CD4-positive, alpha-beta memory T cell (primary cell): ENCODE data around the gene DLGAP4. TPM values are rescaled to one million over a fixed set of nuclear protein-coding genes. Genes with fewer than 3 reads are reported as not detected.
A peak's percentile ranks its signal among the peaks of the same experiment; 100 is the strongest.

ENCODE experiments used
- CTCF ChIA-PET: fragments of 350-600 bp; sonication (Branson Sonifier 250); formaldehyde crosslinking; loops from one replicate; lab custom pipeline; 2021; ENCODE audit warnings: inconsistent platforms; ENCODE audit not compliant: partially characterized antibody; lab: Charles Lee
- POLR2A ChIA-PET: fragments of 350-600 bp; sonication (Branson Sonifier 250); formaldehyde crosslinking; loops from one replicate; lab custom pipeline; 2021; ENCODE audit not compliant: partially characterized antibody; lab: Charles Lee
- DNase-seq, 5 donors: peaks; one replicate each; pipeline versions ENCODE4 v3.0.0 to v3.0.0-alpha.2; 2020 to 2022; ENCODE audit warnings: mixed read lengths in 1 of 5
- H3K27ac ChIP-seq: one replicate; pipeline ENCODE4 v1.7.0; 2013; ENCODE audit warnings: low read depth, low read length
- H3K27me3 ChIP-seq: 2 replicates; pipeline ENCODE4 v1.7.0; 2013; ENCODE audit warnings: mild to moderate bottlenecking, low read length, moderate library complexity; ENCODE audit not compliant: insufficient read depth
- H3K36me3 ChIP-seq: 2 replicates; pipeline ENCODE4 v1.7.0; 2013; ENCODE audit warnings: mild to moderate bottlenecking, low read length, moderate library complexity; ENCODE audit not compliant: insufficient read depth
- H3K4me1 ChIP-seq: 2 replicates; pipeline ENCODE4 v1.7.0; 2013; ENCODE audit warnings: mild to moderate bottlenecking, low read length, moderate library complexity; ENCODE audit not compliant: insufficient read depth
- H3K4me3 ChIP-seq, 2 donors: one replicate each; pipeline ENCODE4 v1.7.0; 2013; ENCODE audit warnings: low read length in 2 of 2, mild to moderate bottlenecking in 1 of 2
- H3K9me3 ChIP-seq, 2 donors: one replicate each; pipeline ENCODE4 v1.7.0; 2013; ENCODE audit warnings: low read length in 2 of 2, control low read depth in 1 of 2; ENCODE audit not compliant: control insufficient read depth in 1 of 2
- H3K27ac Mint-ChIP-seq, 7 donors: one replicate each; pipeline ENCODE4 v1.8.0; 2020 to 2021; ENCODE audit warnings: mixed read lengths in 7 of 7, mild to moderate bottlenecking in 6 of 7, inconsistent platforms in 3 of 7, moderate library complexity in 3 of 7
- H3K27me3 Mint-ChIP-seq, 2 donors: one replicate each; pipeline ENCODE4 v1.8.0; 2020 to 2021; ENCODE audit warnings: mixed read lengths in 2 of 2
- H3K36me3 Mint-ChIP-seq, 2 donors: one replicate each; pipeline ENCODE4 v1.8.0; 2020 to 2021; ENCODE audit warnings: mixed read lengths in 2 of 2, inconsistent platforms in 1 of 2, mild to moderate bottlenecking in 1 of 2
- H3K4me1 Mint-ChIP-seq, 4 donors: one replicate each; pipeline ENCODE4 v1.8.0; 2020 to 2021; ENCODE audit warnings: mixed read lengths in 4 of 4, mild to moderate bottlenecking in 1 of 4
- H3K4me3 Mint-ChIP-seq, 8 donors: one replicate each; pipeline ENCODE4 v1.8.0; 2020 to 2021; ENCODE audit warnings: mixed read lengths in 8 of 8, mild to moderate bottlenecking in 7 of 8, moderate library complexity in 6 of 8, inconsistent platforms in 3 of 8
- H3K9me3 Mint-ChIP-seq, 8 donors: one replicate each; pipeline ENCODE4 v1.8.0; 2020 to 2021; ENCODE audit warnings: mixed read lengths in 8 of 8, mild to moderate bottlenecking in 5 of 8, inconsistent platforms in 3 of 8, moderate library complexity in 1 of 8
- intact Hi-C: fragments of 100-400 bp; cut with micrococcal nuclease; formaldehyde crosslinking; loops from one replicate; pipeline ENCODE4 v1.15.1; 2023
- polyA plus RNA-seq, 2 donors: library from polyadenylated mRNA; unstranded; fragments of 300-500 nt; fragmentation: Illumina TruSeq; gene quantifications; one replicate each; pipeline ENCODE4 v1.2.3, GENCODE V29; 2021
- total RNA-seq, 2 experiments: library from RNA; stranded (reverse); gene quantifications; one replicate each; pipeline ENCODE4 v1.2.3, GENCODE V29; 2021

The DLGAP4 gene
- total and polyA plus RNA-seq, 4 experiments from 2014 or later: 13.3 to 50.2 (median 31.0) TPM

- CTCF ChIA-PET: no interaction called here
- peaks cover 9 to 25% (median 19%) of the 10 kb centered on the region in 4 donors for H3K4me1 Mint-ChIP-seq
- no peaks in the 10 kb centered on the region for H3K27me3 Mint-ChIP-seq
- no peak overlapping the region for H3K4me3 Mint-ChIP-seq
- no peak for DNase-seq
- Histone ChIP-seq H3K36me3 (peaks cover 40% of the 10 kb centered on the region), H3K27me3 (no peaks in the 10 kb centered on the region), H3K4me3 (no peak overlapping the region), H3K4me1 (peaks cover 12% of the 10 kb centered on the region), H3K27ac (no peak overlapping the region), H3K9me3 (no peaks in the 10 kb centered on the region)
- no peaks in the 10 kb centered on the region for H3K9me3 Mint-ChIP-seq
- POLR2A ChIA-PET: no interaction called here
- H3K36me3 Mint-ChIP-seq: peaks cover 35 to 42% of the 10 kb centered on the region in 2 donors
- intact Hi-C loops: no loop called here
- peak overlapping the region in 4 of 7 donors; percentile 6 to 32 (median 10) for H3K27ac Mint-ChIP-seq
Observed at GRCh38 chr20:36498386-36499179, 192.4 kb downstream of the DLGAP4 start.

- Histone ChIP-seq H3K9me3 (no peaks in the 10 kb centered on the region), H3K4me3 (no peak overlapping the region), H3K27ac (no peak overlapping the region), H3K27me3 (no peaks in the 10 kb centered on the region), H3K4me1 (peaks cover 7% of the 10 kb centered on the region), H3K36me3 (peaks cover 40% of the 10 kb centered on the region)
- peak overlapping the region in 2 of 7 donors; percentile 32 to 77 for H3K27ac Mint-ChIP-seq
- peaks cover 37 to 45% of the 10 kb centered on the region in 2 donors for H3K36me3 Mint-ChIP-seq
- POLR2A ChIA-PET: no interaction called here
- no peak for DNase-seq
- CTCF ChIA-PET: no interaction called here
- intact Hi-C loops: no loop called here
- H3K9me3 Mint-ChIP-seq: no peaks in the 10 kb centered on the region
- H3K4me1 Mint-ChIP-seq: peaks cover 9 to 20% (median 15%) of the 10 kb centered on the region in 4 donors
- H3K4me3 Mint-ChIP-seq: no peak overlapping the region
- H3K27me3 Mint-ChIP-seq: no peaks in the 10 kb centered on the region
Observed at GRCh38 chr20:36499211-36499610, 193.1 kb downstream of the DLGAP4 start.

- peaks cover 7% of the 10 kb centered on the region for H3K4me1 ChIP-seq
- CTCF ChIA-PET: interaction anchor here (0.9 to 1.4 kb wide), 4 partner anchors 8 to 297 kb away, joined by 3 to 5 read pairs (median 4); no protein-coding TSS in a partner anchor
- Mint-ChIP-seq H3K4me1 (peaks cover 4 to 15% (median 11%) of the 10 kb centered on the region in 4 donors), H3K27me3 (no peaks in the 10 kb centered on the region), H3K4me3 (no peak overlapping the region), H3K9me3 (no peaks in the 10 kb centered on the region), H3K36me3 (peaks cover 42 to 50% of the 10 kb centered on the region in 2 donors), H3K27ac (peak overlapping the region in 1 of 7 donors; percentile 64)
- no peak overlapping the region for H3K4me3 ChIP-seq
- peaks cover 40% of the 10 kb centered on the region for H3K36me3 ChIP-seq
- no peak for DNase-seq
- no peak overlapping the region for H3K27ac ChIP-seq
- H3K9me3 ChIP-seq: no peaks in the 10 kb centered on the region
- H3K27me3 ChIP-seq: no peaks in the 10 kb centered on the region
- intact Hi-C loops: no loop called here
- POLR2A ChIA-PET: interaction anchor here (0.8 to 2.5 kb wide), 2 partner anchors 8 to 105 kb away, joined by 3 to 8 read pairs; partner anchors contain the start of gene RAB5IF
Observed at GRCh38 chr20:36499723-36500501, 193.8 kb downstream of the DLGAP4 start.

GRCh38 chr20:36501367-36502006 lies 195.3 kb downstream of the DLGAP4 start:
- Histone ChIP-seq H3K4me3 (no peak overlapping the region), H3K27ac (no peak overlapping the region), H3K27me3 (no peaks in the 10 kb centered on the region), H3K9me3 (no peaks in the 10 kb centered on the region), H3K4me1 (peaks cover 7% of the 10 kb centered on the region), H3K36me3 (peaks cover 37% of the 10 kb centered on the region)
- no peaks in the 10 kb centered on the region for H3K9me3 Mint-ChIP-seq
- H3K4me1 Mint-ChIP-seq: peaks cover 3 to 16% (median 9%) of the 10 kb centered on the region in 4 donors
- ChIA-PET POLR2A (interaction anchor here (2.5 kb wide), 1 partner anchor 9 kb away, joined by 8 read pairs; no protein-coding TSS in a partner anchor), CTCF (interaction anchor here (0.6 to 1.4 kb wide), 6 partner anchors 25 to 299 kb away, joined by 3 to 4 read pairs (median 3); no protein-coding TSS in a partner anchor)
- H3K4me3 Mint-ChIP-seq: no peak overlapping the region
- H3K36me3 Mint-ChIP-seq: peaks cover 37 to 51% of the 10 kb centered on the region in 2 donors
- DNase-seq: no peak
- peak overlapping the region in 6 of 7 donors; percentile 35 to 85 (median 52) for H3K27ac Mint-ChIP-seq
- H3K27me3 Mint-ChIP-seq: no peaks in the 10 kb centered on the region
- intact Hi-C loops: no loop called here

- H3K36me3 ChIP-seq: peaks cover 19% of the 10 kb centered on the region
- Mint-ChIP-seq H3K36me3 (peaks cover 32 to 48% of the 10 kb centered on the region in 2 donors), H3K9me3 (no peaks in the 10 kb centered on the region), H3K27me3 (no peaks in the 10 kb centered on the region), H3K4me3 (no peak overlapping the region), H3K27ac (peak overlapping the region in 1 of 7 donors; percentile 35), H3K4me1 (peaks cover 6 to 18% (median 10%) of the 10 kb centered on the region in 4 donors)
- intact Hi-C loops: no loop called here
- CTCF ChIA-PET: no interaction called here
- H3K4me1 ChIP-seq: peaks cover 7% of the 10 kb centered on the region
- no peak for DNase-seq
- POLR2A ChIA-PET: no interaction called here
- H3K4me3 ChIP-seq: no peak overlapping the region
- no peak overlapping the region for H3K27ac ChIP-seq
- H3K9me3 ChIP-seq: no peaks in the 10 kb centered on the region
- H3K27me3 ChIP-seq: no peaks in the 10 kb centered on the region
Observed at GRCh38 chr20:36504295-36504694, 198.2 kb downstream of the DLGAP4 start.

- Histone ChIP-seq H3K9me3 (no peaks in the 10 kb centered on the region), H3K27ac (no peak overlapping the region), H3K4me1 (peaks cover 5% of the 10 kb centered on the region), H3K36me3 (peaks cover 10% of the 10 kb centered on the region), H3K4me3 (no peak overlapping the region), H3K27me3 (no peaks in the 10 kb centered on the region)
- H3K9me3 Mint-ChIP-seq: no peaks in the 10 kb centered on the region
- intact Hi-C loops: loop anchor here (1.0 kb wide), 1 partner anchor 99 kb away; the partner anchor contains the start of gene RAB5IF
- no peaks in the 10 kb centered on the region for H3K27me3 Mint-ChIP-seq
- DNase-seq: peak in 4 of 5 donors; percentile 11 to 33 (median 15)
- H3K4me1 Mint-ChIP-seq: peaks cover 5 to 14% (median 9%) of the 10 kb centered on the region in 4 donors
- H3K27ac Mint-ChIP-seq: peak overlapping the region in 2 of 7 donors; percentile 29 to 48
- peaks cover 26 to 40% of the 10 kb centered on the region in 2 donors for H3K36me3 Mint-ChIP-seq
- ChIA-PET CTCF (interaction anchor here (1.1 to 1.5 kb wide), 2 partner anchors 14 to 16 kb away, joined by 3 to 4 read pairs; no protein-coding TSS in a partner anchor), POLR2A (interaction anchor here (1.7 kb wide), 1 partner anchor 13 kb away, joined by 4 read pairs; no protein-coding TSS in a partner anchor)
- no peak overlapping the region for H3K4me3 Mint-ChIP-seq
Observed at GRCh38 chr20:36506253-36506652, 200.1 kb downstream of the DLGAP4 start.
